HepG2 (cell line): ENCODE data around the gene LRP10. TPM values are rescaled to one million over a fixed set of nuclear protein-coding genes. Genes with fewer than 3 reads are reported as not detected.
A peak's percentile ranks its signal among the peaks of the same experiment; 100 is the strongest.

Experiments
- BRCA1 ChIP-seq: sonication (generic); formaldehyde crosslinking; IDR thresholded peaks from 2 replicates; pipeline ENCODE4 v1.4.0; 2020; ENCODE audit warnings: missing genetic modification reagents
- ELF1 ChIP-seq: sonication (generic); formaldehyde crosslinking; IDR thresholded peaks from 2 replicates; pipeline ENCODE4 v1.4.0; 2020; ENCODE audit warnings: missing genetic modification reagents
- GABPA ChIP-seq, 2 experiments: IDR thresholded peaks; 2 replicates each; pipeline ENCODE4 v1.6.1; 2011 to 2016; ENCODE audit warnings: low read depth in 2 of 2, low read length in 1 of 2, missing biosample characterization in 1 of 2, missing genetic modification characterization in 1 of 2
- KDM5A ChIP-seq: fragments of 200-600 bp; sonication (generic); IDR thresholded peaks from 2 replicates; pipeline ENCODE4 v1.7.0; 2018; ENCODE audit warnings: antibody characterized with exemption, mild to moderate bottlenecking, low read length, borderline replicate concordance
- SALL2 ChIP-seq: sonication (generic); formaldehyde crosslinking; IDR thresholded peaks from 2 replicates; pipeline ENCODE4 v1.8.1; 2023; ENCODE audit warnings: mild to moderate bottlenecking, missing genetic modification reagents, inconsistent platforms
- SNAPC4 ChIP-seq: sonication (generic); formaldehyde crosslinking; IDR thresholded peaks from 2 replicates; pipeline ENCODE4 v1.4.0; 2020; ENCODE audit warnings: mild to moderate bottlenecking, missing genetic modification reagents
- ZNF496 ChIP-seq: sonication (generic); formaldehyde crosslinking; IDR thresholded peaks from 2 replicates; pipeline ENCODE4 v1.8.1; 2023; ENCODE audit warnings: mild to moderate bottlenecking, moderate library complexity, missing genetic modification reagents; ENCODE audit not compliant: insufficient replicate concordance
- ZNF501 ChIP-seq: sonication (generic); formaldehyde crosslinking; IDR thresholded peaks from 2 replicates; pipeline ENCODE4 v1.5.1; 2020; ENCODE audit warnings: mild to moderate bottlenecking, moderate library complexity, missing genetic modification reagents
- ZNF567 ChIP-seq: sonication (generic); formaldehyde crosslinking; IDR thresholded peaks from 2 replicates; pipeline ENCODE4 v1.8.1; 2023; ENCODE audit warnings: mild to moderate bottlenecking, missing genetic modification reagents, borderline replicate concordance
- ZNF775 ChIP-seq: sonication (generic); formaldehyde crosslinking; IDR thresholded peaks from 2 replicates; pipeline ENCODE4 v1.4.0; 2020; ENCODE audit warnings: missing genetic modification reagents, mild to moderate bottlenecking, moderate library complexity, borderline replicate concordance
- polyA plus RNA-seq, 8 experiments: library from polyadenylated mRNA; depleted of rRNA in 3 of 8; stranded (reverse) in 7 of 8; unstranded in 1 of 8; fragments of >200 nt; fragmentation: Illumina TruSeq in 4 of 8; extraction: Trizol in 4 of 8; gene quantifications; 2 replicates each; pipeline versions ENCODE4 v1.2.1 to v1.2.3, GENCODE V29; 2011 to 2016; ENCODE audit warnings: low read depth in 4 of 8, missing spikeins in 1 of 8, mixed read lengths in 1 of 8; ENCODE audit not compliant: insufficient read depth in 1 of 8
- total RNA-seq, 5 experiments: library from RNA; depleted of rRNA; stranded (reverse); fragments of >200 nt; fragmentation: Illumina TruSeq; extraction: Trizol; gene quantifications; 2 replicates each; pipeline ENCODE4 v1.2.3, GENCODE V29; 2016; ENCODE audit warnings: low read depth in 1 of 5
- TF ChIP-seq, protein P1 (sequence below): sonication (generic); formaldehyde crosslinking; IDR thresholded peaks from 2 replicates; pipeline ENCODE4 v1.9.0; 2021; ENCODE audit warnings: mild to moderate bottlenecking, missing genetic modification reagents
- TF ChIP-seq, protein P2 (sequence below): sonication (generic); formaldehyde crosslinking; IDR thresholded peaks from 2 replicates; pipeline ENCODE4 v1.4.0; 2020; ENCODE audit warnings: mild to moderate bottlenecking, low read depth, missing genetic modification reagents

Gene LRP10
- total and polyA plus RNA-seq, 2 of the 13 experiments (the other 11 are each of a cell fraction or from before 2014, with no cell fraction given), result 16.9 to 45.2 TPM

- TF ChIP-seq, protein P1, sequence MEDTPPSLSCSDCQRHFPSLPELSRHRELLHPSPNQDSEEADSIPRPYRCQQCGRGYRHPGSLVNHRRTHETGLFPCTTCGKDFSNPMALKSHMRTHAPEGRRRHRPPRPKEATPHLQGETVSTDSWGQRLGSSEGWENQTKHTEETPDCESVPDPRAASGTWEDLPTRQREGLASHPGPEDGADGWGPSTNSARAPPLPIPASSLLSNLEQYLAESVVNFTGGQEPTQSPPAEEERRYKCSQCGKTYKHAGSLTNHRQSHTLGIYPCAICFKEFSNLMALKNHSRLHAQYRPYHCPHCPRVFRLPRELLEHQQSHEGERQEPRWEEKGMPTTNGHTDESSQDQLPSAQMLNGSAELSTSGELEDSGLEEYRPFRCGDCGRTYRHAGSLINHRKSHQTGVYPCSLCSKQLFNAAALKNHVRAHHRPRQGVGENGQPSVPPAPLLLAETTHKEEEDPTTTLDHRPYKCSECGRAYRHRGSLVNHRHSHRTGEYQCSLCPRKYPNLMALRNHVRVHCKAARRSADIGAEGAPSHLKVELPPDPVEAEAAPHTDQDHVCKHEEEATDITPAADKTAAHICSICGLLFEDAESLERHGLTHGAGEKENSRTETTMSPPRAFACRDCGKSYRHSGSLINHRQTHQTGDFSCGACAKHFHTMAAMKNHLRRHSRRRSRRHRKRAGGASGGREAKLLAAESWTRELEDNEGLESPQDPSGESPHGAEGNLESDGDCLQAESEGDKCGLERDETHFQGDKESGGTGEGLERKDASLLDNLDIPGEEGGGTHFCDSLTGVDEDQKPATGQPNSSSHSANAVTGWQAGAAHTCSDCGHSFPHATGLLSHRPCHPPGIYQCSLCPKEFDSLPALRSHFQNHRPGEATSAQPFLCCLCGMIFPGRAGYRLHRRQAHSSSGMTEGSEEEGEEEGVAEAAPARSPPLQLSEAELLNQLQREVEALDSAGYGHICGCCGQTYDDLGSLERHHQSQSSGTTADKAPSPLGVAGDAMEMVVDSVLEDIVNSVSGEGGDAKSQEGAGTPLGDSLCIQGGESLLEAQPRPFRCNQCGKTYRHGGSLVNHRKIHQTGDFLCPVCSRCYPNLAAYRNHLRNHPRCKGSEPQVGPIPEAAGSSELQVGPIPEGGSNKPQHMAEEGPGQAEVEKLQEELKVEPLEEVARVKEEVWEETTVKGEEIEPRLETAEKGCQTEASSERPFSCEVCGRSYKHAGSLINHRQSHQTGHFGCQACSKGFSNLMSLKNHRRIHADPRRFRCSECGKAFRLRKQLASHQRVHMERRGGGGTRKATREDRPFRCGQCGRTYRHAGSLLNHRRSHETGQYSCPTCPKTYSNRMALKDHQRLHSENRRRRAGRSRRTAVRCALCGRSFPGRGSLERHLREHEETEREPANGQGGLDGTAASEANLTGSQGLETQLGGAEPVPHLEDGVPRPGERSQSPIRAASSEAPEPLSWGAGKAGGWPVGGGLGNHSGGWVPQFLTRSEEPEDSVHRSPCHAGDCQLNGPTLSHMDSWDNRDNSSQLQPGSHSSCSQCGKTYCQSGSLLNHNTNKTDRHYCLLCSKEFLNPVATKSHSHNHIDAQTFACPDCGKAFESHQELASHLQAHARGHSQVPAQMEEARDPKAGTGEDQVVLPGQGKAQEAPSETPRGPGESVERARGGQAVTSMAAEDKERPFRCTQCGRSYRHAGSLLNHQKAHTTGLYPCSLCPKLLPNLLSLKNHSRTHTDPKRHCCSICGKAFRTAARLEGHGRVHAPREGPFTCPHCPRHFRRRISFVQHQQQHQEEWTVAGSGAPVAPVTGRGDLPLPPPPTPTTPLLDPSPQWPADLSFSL (CRISPR knock-in tag), result no peak
- TF ChIP-seq SALL2, result no peak
- TF ChIP-seq ZNF496, result no peak
- TF ChIP-seq ZNF501 (CRISPR knock-in tag), result peak; percentile 91; the same call in 1 of the 2 replicates
- no peak for TF ChIP-seq GABPA (IDR thresholded peaks at IDR 0.05; ENCODE audit: low read depth, low read length)
- TF ChIP-seq GABPA (CRISPR knock-in tag; IDR thresholded peaks at IDR 0.05; ENCODE audit: low read depth), result no peak
- TF ChIP-seq KDM5A, result no peak
- TF ChIP-seq BRCA1 (CRISPR knock-in tag), result 0 out of 2 replicates have a peak, but pooled peaks have one; percentile 14
- 0 out of 2 replicates have a peak, but pooled peaks have one; percentile 59 for TF ChIP-seq SNAPC4 (CRISPR knock-in tag)
- TF ChIP-seq ZNF567 (CRISPR knock-in tag), result no peak
- peak; percentile 30; the same call in 1 of the 2 replicates for TF ChIP-seq ELF1 (CRISPR knock-in tag)
- TF ChIP-seq, protein P2, sequence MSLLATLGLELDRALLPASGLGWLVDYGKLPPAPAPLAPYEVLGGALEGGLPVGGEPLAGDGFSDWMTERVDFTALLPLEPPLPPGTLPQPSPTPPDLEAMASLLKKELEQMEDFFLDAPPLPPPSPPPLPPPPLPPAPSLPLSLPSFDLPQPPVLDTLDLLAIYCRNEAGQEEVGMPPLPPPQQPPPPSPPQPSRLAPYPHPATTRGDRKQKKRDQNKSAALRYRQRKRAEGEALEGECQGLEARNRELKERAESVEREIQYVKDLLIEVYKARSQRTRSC (CRISPR knock-in tag), result peak; percentile 84; the same call in 1 of the 2 replicates
- no peak for TF ChIP-seq ZNF775 (CRISPR knock-in tag)
Measured at GRCh38 chr14:22837114-22837749, 34.3 kb upstream of the LRP10 start (continued).
